Embryonic facial prominence (tissue), 1 donor: ENCODE results near the gene ELMO3.

ENCODE experiments used
- DNase-seq: peaks from one replicate; pipeline ENCODE4 v3.0.0-alpha.2; 2016; ENCODE audit errors: extremely low spot score

Gene ELMO3, protein sequence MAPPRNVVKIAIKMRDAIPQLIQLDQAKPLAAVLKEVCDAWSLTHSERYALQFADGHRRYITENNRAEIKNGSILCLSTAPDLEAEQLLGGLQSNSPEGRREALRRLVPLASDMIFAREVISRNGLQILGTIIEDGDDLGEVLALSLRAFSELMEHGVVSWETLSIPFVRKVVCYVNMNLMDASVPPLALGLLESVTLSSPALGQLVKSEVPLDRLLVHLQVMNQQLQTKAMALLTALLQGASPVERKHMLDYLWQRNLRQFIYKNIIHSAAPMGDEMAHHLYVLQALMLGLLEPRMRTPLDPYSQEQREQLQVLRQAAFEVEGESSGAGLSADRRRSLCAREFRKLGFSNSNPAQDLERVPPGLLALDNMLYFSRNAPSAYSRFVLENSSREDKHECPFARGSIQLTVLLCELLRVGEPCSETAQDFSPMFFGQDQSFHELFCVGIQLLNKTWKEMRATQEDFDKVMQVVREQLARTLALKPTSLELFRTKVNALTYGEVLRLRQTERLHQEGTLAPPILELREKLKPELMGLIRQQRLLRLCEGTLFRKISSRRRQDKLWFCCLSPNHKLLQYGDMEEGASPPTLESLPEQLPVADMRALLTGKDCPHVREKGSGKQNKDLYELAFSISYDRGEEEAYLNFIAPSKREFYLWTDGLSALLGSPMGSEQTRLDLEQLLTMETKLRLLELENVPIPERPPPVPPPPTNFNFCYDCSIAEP

DNA sequence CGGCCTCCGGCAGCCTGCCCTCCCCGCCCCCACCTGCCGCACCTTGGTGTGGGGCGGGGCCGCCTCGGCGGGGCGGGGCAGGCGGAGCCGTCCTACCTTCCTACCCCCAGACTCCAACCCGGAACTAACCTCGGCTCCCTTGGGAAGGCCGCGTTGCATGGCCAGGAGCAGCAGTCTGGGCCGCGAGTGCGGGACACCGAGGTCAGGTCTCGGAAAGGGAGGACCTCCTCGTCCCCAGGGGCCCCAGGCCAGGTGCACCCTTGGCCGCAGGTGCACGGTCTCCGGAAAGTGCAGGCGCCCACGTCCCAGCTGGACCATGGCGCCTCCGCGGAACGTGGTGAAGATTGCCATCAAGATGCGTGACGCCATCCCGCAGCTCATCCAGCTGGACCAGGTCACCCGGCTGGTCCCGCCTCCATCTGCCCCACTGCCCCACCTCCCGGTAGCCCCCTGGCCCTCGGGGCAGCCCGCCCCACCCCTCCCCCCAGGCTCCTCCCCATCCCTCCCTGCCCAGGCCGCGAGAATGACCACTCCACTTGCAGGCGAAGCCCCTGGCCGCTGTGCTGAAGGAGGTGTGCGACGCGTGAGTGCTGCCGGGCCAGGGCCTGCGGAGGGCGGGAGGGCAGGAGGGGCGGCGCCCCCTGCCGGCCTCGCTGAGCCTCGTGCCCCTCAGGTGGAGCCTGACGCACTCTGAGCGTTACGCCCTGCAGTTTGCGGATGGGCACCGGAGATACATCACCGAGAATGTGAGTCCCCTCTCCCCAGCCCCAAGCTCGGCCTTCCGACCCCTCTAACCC, at the start of gene ELMO3:
Gene ELMO3 (plus strand): TSS at position 121 of the 797 bp plus-strand sequence. CDS start 196 bp downstream, at position 317.
- no peak for DNase-seq

DNA sequence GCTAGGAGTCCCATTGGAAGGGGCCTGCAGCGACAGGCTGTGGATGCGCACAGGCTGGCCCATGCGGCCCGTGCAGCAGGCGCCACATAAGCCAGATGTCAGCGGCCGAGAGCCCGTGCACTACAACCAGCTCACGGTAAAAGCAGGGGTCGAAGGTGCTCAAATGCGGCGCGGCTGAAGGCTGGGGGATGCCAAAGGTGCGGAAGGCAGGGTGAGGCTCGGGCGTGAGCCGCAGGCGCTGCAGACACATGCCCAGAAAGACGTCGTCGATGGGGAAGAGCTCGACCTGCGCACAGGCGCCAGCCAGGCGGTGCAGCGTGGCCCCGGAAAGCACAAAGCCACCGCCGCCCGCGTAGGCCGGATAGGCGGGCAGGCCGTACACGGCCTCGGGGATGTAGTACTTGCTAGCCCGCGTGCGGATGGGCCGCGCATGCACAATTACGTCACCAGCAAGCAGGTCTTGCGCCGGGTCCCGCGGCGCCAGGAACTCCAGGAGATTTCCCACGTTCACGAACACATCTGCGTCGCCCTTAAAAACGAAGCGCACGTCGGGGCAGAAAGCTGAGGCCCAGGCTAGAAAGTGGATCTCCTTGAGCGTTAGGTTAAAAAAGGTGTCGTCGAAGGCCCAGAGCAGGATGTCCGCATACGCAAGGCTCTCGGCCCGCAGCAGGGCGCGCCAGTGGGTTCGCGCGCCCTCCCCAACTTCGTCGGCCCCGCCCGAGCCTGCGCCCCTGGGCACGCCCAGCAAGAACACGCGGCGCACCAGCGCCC, 49.5 kb upstream of the ELMO3 start:
- DNase-seq = no peak

DNA sequence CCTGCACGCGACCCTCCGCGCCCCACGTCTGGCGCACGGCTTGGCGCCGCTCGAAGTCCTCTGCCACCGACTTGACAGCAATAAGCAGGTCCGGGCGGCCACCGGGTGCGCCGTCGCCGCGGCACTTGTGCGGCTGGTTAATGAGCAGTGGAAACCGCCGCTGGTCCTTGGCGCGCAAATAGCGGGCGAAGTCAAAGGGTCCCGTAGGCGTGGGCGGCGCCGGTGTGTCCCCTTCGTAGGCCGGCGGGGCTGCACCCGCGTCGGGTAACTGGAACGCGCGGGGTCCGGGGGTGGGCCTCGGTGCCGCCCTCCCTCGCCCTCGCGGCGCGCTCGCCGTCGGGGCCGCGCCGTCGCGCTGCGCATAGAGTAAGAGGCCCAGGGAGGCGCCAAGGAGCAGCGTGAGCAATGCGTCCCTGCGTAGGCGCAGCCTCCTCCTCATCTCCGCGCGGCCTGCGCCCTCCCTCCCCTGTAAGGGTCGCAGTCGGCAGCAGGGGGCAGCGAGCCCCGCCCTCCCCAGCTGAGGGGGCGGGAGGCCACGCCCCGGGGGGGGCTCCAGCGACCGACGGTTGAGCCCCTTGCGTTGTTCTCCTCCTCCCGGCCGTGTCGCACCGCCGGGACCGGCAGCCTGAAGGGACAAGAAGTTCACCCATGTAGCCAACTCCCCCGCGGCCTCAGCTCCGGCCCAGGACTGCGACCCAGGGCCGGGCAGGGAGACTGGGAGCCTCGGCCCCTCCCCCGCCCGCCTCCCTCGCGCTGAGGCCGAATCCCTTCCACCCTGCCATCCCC, 48.7 kb upstream of the ELMO3 start:
- no peak for DNase-seq

DNA sequence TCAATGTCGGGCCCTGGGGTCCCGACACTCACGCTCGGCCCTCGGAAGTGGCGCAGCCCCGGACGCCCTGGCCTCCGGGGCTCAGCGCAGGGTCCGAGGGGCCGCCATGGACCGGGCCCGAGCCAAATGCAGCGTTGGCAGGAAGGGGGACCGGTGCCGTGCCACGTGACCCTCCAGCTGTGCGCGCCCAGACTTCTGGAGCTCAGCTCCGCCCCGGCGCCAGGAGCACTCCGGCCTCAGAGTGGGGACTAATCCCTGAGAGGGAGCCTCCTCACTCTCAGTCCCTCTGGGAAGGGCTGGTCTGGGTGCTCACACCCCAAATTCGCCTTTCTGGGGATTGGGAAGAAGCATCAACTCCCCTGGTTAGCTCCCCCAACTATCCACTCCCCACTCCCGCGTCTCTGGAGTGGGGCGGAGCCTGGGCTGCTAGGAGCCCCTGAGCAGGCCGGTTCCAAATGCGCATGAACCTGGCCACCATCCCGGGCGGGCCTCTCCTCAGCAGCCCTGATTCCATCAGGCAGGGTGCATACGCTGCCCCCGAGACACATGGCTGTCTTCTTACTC, 48.0 kb upstream of the ELMO3 start, which contains the start of gene B3GNT9:
Gene B3GNT9 (minus strand): TSS at position 166 of the 564 bp plus-strand sequence. CDS start 513 bp downstream, outside the sequence.
- no peak for DNase-seq

DNA sequence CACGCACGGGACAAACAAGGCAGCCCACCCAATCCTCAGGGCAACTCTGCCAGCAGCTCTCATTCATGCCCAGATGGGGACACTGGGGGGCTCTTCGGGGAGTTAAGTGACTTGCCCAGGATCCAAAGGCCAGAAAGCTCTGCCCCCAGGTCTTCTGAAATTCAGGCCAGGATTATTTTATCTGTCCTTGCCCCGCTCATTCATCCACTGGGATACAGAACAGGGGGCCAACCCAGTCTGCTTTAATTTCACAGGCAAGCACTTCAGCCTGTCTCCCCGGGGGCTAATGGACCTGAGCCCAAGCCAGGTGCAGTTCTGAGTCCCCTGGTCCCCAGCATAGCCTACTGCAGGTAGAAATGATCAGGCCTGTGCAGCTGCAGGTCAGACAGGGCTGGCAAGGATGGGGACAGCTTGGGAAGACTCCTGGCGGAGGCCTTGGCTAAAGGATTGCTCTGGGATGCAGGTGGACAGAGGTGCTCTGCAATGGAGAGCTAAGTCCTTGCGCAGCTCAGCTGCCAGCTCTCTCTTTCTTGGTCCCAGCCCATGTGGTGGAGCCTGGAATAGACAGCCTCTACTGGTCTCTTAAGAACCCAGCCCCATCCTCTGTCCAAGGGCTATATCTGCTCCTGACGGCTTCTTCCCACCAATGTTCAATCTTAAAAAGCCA, 47.4 kb upstream of the ELMO3 start:
- DNase-seq = no peak

DNA sequence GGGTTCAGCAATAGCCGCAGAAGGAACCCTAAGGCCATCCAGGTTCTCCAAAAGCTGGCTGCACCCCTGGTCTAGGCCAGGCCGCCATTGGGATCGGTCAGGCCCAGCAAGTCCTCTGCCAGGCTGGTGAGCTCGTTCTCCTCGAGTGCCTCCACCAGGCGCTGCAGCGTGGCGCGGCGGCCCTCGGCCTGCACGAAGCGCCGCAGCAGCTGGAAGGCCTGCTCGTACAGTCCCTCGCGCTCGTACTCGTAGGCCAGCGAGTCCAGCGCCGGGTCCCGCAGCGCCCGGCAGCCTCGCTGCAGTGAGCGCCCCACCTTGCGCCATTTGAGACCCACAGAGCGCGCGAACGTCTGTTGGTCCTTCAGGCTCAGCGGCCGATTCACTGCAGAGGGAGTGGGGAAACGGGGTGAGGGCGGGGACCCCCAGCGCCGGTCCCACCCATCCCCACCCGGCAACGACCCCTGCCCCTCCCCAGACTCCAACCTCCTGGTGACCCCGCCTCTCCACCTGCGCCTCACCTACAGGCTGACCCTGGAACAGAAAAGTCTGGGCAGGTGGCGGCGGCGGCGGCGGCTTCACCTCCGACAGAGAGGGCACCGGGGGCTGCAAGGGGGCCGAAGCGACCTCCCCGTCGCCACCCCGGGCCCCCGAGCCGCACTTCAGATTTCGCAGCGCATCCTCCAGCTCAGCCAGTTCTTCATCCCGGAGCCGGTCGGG, 44.2 kb upstream of the ELMO3 start:
- no peak for DNase-seq

DNA sequence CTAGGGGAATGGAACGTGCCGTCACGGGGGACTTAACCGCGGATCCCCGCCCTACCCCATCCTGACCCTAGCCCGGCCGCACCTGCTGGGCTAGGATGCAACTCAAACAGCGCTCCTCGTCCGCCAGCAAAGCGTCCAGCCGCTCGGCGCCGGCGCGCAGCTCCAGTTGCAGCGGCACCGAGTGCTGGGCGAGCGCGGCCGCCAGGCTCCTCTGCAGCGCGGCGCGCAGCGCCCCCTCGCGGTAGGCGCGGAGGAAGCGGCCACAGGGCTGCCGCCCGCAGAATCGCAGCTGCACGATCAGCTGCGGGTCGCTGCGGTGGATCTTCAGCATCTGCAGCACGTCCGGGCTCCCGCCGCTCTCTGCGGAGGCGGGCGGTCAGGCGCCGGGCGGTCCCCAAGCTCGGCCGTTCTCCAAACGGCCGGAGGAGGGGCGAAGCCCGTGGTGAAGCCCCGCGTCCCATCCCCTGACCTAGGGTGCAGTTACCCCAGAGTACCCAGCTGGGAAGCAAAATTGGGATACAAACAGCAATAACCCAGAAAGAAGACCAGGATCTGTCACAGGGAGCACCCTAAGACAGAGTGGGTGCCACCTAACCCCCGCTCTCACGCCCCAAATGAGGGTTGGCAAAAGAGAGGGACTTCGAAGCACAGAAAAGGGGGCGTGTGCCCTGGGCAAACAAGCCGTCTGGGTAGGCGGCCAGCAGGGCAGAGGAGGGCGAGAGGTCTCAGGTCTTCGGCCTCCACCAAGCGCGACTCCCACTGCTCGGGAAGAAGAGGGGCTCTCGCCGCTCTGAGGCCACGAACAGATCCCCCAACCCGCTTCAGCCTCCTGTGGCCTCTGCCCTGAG, 43.4 kb upstream of the ELMO3 start:
- no peak for DNase-seq

DNA sequence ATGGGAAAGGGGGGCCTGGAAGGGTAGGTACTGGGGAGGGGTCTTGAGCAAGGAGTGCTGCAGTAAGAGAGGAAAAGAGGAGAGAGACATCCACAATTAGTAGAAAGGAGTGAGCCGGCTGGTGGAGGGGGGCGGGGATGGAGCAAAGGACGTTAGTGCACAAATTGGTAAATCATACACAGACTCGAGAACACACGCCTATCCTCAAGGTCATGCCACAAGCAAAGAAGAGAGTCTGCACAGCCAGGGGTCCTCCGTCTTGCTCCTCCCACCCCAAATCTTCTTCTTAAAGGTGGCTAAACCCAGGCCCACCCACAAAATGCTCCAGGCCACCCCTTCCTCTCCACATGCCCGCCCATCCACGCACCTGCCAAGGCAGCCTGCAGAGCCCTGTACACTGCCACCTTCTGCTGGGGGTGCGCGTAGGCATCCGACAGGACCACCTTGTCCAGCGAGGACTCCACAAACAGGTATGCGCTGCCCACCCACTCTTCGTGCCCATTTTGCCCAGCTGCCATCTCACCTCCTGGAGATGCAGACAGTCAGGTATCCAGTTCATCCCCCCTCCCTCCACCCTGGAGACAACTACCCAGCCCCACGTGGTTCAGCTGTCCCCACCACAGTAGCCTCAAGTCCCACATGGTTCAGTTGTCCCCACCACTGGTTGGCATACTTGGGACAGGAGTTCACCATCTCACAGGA, 42.6 kb upstream of the ELMO3 start:
- DNase-seq = no peak

DNA sequence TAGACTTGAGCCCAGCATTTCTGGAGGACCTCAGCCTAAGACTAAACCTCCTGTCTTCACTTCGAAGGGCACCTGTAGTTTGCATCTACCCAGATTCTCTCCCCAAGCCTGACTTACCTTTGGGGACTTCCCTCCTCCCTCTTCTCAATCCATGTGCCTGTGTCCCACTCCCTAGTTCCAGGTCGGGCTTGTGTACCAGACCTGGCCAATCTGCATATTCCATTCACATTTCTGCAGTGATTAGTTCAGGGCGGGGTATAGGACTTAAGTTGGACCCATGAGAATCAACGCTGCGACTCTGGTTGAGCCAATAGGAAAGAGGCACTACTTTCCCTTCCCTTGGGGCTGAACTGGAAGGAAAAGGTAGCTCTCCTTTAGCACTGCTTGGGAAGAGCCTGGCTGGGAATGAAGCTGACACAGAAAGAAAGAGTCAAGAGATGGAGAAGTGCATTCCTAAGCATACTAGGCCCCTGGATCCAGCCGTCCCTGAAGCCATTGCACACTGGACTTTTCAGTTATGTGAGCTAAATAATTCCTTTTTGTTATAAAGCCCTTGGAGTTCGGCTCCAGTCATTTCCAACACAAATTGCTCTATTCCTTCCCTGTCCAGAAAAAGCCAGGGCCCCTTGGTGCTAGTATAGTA, 41.7 kb upstream of the ELMO3 start:
- DNase-seq = no peak

DNA sequence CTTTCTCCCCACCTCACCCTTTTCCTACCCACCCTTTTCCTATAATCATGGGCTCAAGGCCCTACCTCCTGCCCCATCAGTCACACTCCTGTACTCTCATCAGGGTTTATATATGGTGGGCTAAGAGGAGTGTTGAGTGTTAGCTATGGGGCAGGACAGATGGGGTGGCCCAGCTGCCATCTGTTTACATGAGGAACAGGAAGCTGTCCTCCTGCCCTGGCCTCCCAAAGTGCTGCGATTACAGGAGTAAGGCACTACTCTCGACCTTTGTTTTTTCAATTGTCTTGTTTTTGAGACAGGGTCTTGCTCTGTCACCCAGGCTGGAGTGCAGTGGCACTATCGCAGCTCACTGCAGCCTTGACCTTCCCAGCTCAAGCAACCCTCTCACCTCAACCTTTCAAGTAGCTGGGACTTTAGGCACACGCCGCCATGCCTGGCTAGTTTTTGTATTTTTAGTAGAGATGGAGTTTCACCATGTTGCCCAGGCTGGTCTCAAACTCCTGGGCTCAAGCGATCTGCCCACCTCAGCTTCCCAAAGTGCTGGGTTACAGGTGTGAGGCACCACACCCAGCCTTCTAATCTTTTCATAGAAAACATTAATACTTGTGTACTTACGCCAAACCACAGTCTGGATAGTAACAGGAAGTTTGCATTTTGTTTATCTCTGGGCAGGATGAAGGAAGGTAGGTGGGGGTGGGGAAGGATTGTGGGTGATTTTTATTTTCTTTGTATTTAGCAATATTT, 40.9 kb upstream of the ELMO3 start:
- DNase-seq = no peak

DNA sequence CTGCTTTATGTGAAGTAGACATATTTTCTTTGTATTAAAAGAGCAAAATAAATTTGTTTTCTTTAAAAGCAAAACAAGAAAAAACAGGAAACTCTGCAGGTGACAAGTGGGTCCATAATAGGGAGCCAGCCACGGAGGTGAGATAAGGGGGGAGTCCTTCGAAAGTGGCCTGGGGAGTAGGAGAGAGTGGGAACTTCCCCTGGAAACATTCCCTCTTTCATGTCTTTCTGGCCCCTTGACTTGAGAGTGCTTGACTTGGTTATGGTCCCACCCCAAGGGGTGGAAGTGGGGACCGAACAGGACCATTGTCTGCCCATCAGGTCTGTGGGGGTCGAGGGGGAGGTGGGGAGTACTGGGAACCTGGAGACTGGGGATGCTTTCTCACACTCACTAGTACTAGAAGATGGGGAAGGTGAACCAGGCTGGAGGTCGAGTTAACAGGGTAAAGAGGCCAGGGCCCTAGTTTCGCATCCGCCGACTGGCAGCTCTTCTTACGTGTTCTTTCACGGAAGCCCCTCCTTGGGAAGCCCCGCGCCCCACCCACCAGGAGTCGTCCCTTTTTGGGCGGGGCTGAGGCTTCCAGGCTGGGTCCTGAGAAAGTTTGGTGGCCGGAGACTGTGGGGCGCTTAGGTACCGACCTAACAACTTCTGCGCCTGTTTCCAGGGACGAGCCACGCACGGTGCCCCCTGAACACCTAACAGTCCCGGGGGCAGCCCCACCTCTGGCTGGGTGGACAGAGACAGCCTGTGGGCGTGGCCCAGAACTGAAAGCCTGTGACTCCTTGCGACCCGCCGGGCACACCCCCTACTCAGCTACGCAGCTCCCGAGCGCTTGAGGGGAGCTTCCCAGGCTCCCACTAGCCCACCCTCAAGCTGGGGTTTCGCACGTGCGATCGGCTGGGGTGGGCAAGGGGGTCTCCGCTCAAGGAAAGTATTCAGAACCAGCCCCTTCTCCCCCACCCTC, 40.0 kb upstream of the ELMO3 start:
- no peak for DNase-seq

DNA sequence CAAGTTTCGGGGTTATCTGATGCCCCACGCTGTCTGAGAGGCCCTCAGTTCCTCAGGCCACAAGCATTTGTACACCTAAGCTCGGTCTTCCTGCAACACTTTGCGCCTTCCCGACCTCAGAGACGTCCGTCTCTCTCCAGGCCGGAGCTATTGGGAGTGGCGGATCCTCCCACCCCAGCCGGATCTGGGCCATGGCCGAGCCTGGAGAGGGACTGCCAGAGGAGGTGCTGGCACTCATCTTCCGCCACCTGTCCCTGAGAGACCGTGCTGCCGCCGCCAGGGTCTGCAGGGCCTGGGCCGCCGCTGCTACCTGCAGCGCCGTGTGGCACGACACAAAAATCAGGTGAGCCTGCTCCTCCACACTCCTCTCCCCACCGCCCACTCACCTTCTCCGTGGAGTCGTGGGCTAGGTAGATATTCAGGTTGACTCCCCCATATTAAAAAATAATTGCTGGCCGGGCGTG, 37.3 kb upstream of the ELMO3 start:
- no peak for DNase-seq

DNA sequence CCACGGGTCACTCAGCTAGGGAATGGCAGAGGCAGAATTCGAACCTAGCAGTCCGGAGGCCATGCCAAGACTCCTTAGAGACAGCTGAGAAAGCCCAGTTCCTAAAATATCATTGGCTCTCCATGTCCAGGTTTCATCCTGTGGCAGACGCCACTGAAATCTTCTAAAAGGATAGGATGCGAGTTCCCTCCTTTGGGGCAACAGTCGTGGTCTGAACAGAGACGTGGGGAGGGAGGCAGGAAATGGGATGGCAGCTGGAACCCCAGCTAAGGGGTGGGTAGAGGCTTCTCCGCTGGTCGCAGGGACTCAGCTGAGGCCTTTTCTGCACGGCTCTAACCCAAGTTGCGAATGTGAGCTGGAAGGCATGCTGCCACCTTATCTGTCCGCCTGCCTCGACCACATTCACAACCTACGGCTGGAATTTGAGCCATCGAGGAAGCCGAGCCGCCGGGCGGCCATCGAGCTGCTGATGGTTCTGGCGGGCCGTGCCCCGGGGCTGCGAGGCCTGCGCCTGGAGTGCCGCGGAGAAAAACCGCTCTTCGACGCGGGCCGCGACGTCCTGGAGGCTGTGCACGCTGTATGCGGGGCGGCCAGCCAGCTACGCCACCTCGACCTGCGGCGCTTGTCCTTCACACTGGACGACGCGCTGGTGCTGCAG, 36.3 kb upstream of the ELMO3 start:
- DNase-seq = no peak
